ENCODE data around the gene RAB21.

- TF ChIP-seq CTCF (IDR thresholded peaks at IDR 0.05; ENCODE audit: insufficient read depth, low read length, poor library complexity, severe bottlenecking) (no peak), EZH2phosphoT487 (conservative IDR thresholded peaks at IDR 0.05; ENCODE audit: low read length) (no peak)
These were observed 36.1 kb upstream of the RAB21 start for GRCh38 chr12:71718611-71719010.
